HG03575 (cell line): ENCODE results near the gene SMCO3.

ENCODE experiments used
- ATAC-seq: cut with Tn5 transposase; IDR thresholded peaks from one replicate; pipeline ENCODE4 v1.9.1; 2021; ENCODE audit not compliant: unreplicated experiment, insufficient number of reproducible peaks, low FRiP score; ENCODE audit errors: extremely low read depth

SMCO3 gene

GRCh38 chr12:14814014-14814413 lies at the start of gene SMCO3:
Gene SMCO3, minus strand, starts transcription at chr12:14814182. Its CDS starts 7,502 bp downstream, at chr12:14806680.
- ATAC-seq = no peak

- no peak for ATAC-seq
Observed at GRCh38 chr12:14860490-14860889, 46.5 kb upstream of the SMCO3 start.

GRCh38 chr12:14858513-14858912 lies 44.5 kb upstream of the SMCO3 start:
- ATAC-seq = no peak

DNA sequence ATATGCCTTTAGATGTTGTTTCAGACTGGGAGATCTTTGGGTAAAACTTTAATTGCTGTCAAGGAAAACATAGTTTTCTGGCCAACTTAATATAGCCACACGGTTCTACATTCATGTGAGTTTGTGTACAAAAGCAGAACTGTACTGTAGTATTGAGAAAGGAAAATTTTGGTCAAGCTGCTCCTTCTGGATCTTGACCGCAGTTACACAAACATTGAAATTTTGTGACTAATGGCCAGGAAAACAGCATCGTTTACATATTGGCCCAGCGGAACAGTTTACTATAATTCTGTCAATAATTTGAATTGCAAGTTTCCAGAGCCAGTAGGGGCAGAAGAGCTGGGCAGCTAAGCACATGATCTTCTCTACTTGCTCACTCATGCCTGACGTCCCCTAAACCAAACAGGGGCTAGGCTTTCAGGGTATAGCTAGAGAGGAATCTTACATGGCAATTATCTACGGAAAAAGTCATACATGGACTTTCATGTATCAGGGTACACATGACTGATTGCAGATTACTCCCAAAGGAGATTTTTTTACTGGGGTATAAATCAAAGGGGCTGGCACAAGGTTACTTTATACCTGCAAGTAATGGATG lies 40.7 kb upstream of the SMCO3 start:
- no peak for ATAC-seq

DNA sequence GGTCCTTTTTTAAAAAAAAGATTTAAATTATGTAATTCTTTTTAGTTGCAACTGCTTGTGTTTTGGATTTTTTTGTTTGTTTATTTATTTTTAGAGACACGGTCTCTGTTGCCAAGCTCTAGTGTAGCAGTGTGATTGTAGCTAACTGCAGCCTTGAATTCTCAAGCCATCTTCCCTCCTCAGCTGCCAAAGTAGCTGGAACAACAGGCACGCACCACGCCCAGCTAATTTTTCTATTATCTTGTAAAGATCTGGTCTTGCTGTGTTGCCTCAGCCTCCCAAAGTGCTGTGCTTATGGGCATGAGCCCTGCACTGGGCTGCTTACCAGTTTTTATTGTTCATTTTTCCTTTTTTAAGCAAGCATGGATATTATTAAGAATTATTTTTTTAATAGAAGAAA lies 40.0 kb upstream of the SMCO3 start:
- no peak for ATAC-seq

- no peak for ATAC-seq
Observed at GRCh38 chr12:14852880-14853279, 38.9 kb upstream of the SMCO3 start.

GRCh38 chr12:14850929-14851663 lies 37.1 kb upstream of the SMCO3 start:
- ATAC-seq = no peak

GRCh38 chr12:14849661-14850060 lies 35.7 kb upstream of the SMCO3 start:
- no peak for ATAC-seq

DNA sequence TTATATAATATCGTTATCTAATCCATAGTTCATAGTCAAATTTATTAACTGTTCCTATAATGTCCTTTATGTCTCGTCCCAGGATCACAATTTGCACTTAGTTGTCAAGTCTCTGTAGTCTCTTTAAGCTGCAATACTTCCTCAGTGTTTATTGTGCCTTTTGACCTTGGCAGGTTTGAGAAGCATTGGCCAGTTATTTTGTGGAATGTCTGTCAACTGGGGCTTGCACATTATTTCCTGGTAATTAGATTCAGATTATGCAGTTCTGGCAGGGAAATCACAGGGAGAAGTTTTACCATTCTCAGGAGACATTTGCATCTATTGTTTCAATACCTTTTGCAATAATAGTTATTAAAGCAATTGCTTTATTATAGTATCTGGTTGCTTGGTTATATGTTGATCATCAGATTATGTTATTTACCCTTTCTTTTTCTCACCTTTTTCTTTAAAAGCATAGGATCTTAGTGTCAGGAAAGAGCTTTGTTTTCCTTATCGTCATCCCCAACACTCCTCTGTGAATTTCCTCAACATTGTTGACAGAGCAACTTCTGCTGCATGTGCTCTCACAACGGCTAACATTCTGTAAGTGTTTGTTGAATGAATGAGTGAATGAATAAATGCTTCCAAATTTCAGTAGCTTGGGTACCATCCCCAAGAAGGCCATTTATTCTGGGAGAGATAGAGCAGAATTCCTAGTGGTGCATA lies 33.0 kb upstream of the SMCO3 start:
- ATAC-seq = no peak

- ATAC-seq = no peak
Observed at GRCh38 chr12:14846042-14846587, 32.1 kb upstream of the SMCO3 start.

DNA sequence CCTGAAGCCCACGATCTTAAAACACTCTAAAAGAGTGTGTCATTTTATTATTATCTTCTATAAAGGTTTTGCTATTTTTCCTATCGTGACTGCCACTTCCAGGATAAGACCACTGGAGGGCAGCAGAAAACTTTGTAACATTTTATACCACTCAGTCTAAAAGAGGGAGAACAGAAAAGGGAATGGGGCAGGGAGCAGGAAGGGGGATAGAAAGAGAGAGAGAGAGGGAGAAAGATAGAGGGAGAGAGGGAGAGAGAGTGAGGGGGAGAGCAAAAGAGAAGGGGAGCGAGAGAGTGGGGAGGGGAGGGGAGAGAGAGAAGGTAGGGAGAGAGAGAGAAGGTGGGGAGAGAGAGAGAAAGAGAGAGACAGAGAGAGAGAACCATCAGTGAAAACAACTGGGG lies 31.4 kb upstream of the SMCO3 start:
- ATAC-seq = no peak

GRCh38 chr12:14844401-14844800 lies 30.4 kb upstream of the SMCO3 start:
- ATAC-seq = no peak

- no peak for ATAC-seq
Observed at GRCh38 chr12:14843425-14843887, 29.5 kb upstream of the SMCO3 start, which contains the start of gene ART4. Gene ART4, minus strand, starts transcription at chr12:14843526. Its CDS starts 413 bp downstream, at chr12:14843113.

DNA sequence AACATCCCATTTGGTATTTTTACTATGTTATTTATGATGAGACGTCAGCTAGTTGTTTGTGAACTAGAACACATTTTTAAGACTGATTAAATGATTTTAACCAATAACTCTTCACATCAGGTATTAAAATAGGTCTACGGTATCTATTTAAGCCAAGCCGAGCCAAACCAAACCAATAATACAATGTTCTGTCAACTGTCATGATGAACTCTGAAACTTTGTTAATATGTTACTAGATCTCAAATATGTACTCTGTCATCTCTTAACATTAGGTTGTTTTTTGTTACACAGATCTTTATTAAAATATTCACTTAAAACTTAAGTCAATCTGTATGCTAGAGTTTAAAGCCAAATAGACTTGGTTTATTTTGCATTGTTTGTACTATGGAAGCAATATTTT lies 28.3 kb upstream of the SMCO3 start:
- ATAC-seq = no peak

GRCh38 chr12:14841761-14842160 lies 27.8 kb upstream of the SMCO3 start:
- ATAC-seq = no peak

- no peak for ATAC-seq
Observed at GRCh38 chr12:14840616-14841015, 26.6 kb upstream of the SMCO3 start.

GRCh38 chr12:14839262-14839661 lies 25.3 kb upstream of the SMCO3 start:
- ATAC-seq = no peak

DNA sequence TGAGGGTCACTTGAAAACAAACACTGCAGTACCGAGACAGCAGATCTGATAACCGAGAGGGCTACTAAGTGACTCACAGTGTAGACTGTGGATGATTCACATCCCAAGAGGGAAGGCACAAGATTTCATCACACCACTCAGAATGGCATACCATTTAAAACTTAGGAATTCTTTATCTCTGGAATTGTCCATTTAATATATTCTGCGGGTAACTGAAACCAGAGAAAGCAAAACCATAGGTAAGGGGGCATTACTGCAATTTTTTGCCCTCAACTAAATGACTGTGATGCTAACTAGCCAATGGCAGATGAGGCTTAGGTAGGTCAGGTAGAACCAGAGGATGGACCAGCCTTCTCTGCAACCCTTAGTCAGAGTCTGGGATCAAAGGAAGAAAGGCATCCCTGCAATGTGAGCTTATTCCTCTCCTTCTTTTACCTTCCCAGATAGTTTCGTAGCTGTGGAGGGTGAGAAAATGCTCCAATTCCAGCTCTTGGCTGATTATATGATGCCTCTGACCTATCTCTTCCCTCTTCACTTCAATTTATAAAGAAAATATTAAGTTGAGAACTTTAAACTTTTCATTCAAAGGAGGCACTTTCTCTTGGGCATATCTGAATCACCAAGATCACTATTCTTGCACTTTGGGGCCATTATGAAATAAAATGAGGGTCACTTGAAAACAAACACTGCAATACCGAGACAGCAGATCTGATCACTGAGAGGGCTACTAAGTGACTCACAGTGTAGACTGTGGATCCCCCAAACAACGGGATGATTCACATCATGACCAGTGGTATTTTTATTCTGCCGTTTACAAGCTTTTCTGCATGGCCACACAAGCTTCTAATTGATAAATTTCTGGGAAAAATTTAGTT lies 22.6 kb upstream of the SMCO3 start:
- ATAC-seq = no peak

GRCh38 chr12:14834509-14834908 lies 20.5 kb upstream of the SMCO3 start:
- no peak for ATAC-seq
